HL-60 (cell line): ENCODE results near the gene HNRNPA2B1.
"Not testable (repeated sequence)": the region's sequence is repeated elsewhere in the genome, so short reads cannot be mapped to it uniquely, and the experiment has no call there.

Experiments used
- DNase-seq, 2 experiments: peaks; one replicate each; pipeline ENCODE4 v3.0.0-alpha.2; 2010 to 2020; ENCODE audit warnings: low read depth in 1 of 2, low spot score in 1 of 2
- H3K27ac ChIP-seq: fragments of 250-450 bp; sonication (Bioruptor Pico); replicated peaks from 2 replicates; pipeline ENCODE4 v1.5.1; 2020; ENCODE audit warnings: mild to moderate bottlenecking, moderate library complexity
- H3K27me3 ChIP-seq: fragments of 250-450 bp; sonication (Bioruptor Pico); 2 replicates; pipeline ENCODE4 v1.5.1; 2021; ENCODE audit warnings: mild to moderate bottlenecking, moderate library complexity; ENCODE audit not compliant: insufficient read depth, poor library complexity, severe bottlenecking
- H3K4me3 ChIP-seq: replicated peaks from 2 replicates; pipeline ENCODE4 v1.5.1; 2011; ENCODE audit warnings: mild to moderate bottlenecking, control low read depth, low read length; ENCODE audit not compliant: insufficient read depth
- CTCF ChIP-seq: IDR thresholded peaks from one replicate; pipeline ENCODE4 v1.5.1; 2011; ENCODE audit warnings: low read length, control low read depth, inconsistent platforms; ENCODE audit not compliant: insufficient read depth
- GABPA ChIP-seq: IDR thresholded peaks from 2 replicates; pipeline ENCODE4 v1.6.1; 2012; ENCODE audit warnings: low read depth
- POLR2AphosphoS5 ChIP-seq: IDR thresholded peaks from 2 replicates; pipeline ENCODE4 v1.6.1; 2012; ENCODE audit warnings: low read depth
- REST ChIP-seq: IDR thresholded peaks from 2 replicates; pipeline ENCODE4 v1.6.1; 2012; ENCODE audit warnings: low read depth; ENCODE audit not compliant: insufficient replicate concordance
- SPI1 ChIP-seq: IDR thresholded peaks from 2 replicates; pipeline ENCODE4 v1.6.1; 2012; ENCODE audit warnings: low read depth, mild to moderate bottlenecking, borderline replicate concordance

HNRNPA2B1 gene

GRCh38 chr7:26185131-26185843 is 15.3 kb downstream of the HNRNPA2B1 start:
- no peak overlapping the region for H3K27ac ChIP-seq
- no peaks in the 10 kb centered on the region for H3K27me3 ChIP-seq
- TF ChIP-seq CTCF, result no peak
- TF ChIP-seq GABPA, result no peak
- no peak for TF ChIP-seq SPI1
- no peak for TF ChIP-seq REST
- TF ChIP-seq POLR2AphosphoS5, result no peak
- no peak overlapping the region for H3K4me3 ChIP-seq
- DNase-seq, result no peak

GRCh38 chr7:26184281-26185101 is 16.1 kb downstream of the HNRNPA2B1 start:
- 0 out of 2 replicates have a peak, but pooled peaks have one; percentile 22 for TF ChIP-seq POLR2AphosphoS5
- H3K4me3 ChIP-seq, H3K27ac ChIP-seq, DNase-seq, H3K27me3 ChIP-seq: not testable (repeated sequence)

GRCh38 chr7:26183545-26184280 is 16.8 kb downstream of the HNRNPA2B1 start:
- H3K27me3 ChIP-seq, result no peaks in the 10 kb centered on the region
- no peak for TF ChIP-seq POLR2AphosphoS5
- no peak for TF ChIP-seq SPI1
- TF ChIP-seq GABPA, result no peak
- TF ChIP-seq REST, result no peak
- no peak for TF ChIP-seq CTCF
- H3K4me3 ChIP-seq, result no peak overlapping the region
- DNase-seq, result no peak
- H3K27ac ChIP-seq, result no peak overlapping the region

GRCh38 chr7:26182706-26183105 is 17.8 kb downstream of the HNRNPA2B1 start:
- Histone ChIP-seq H3K27ac (no peak overlapping the region), H3K4me3 (no peak overlapping the region), H3K27me3 (no peaks in the 10 kb centered on the region)
- no peak for DNase-seq
- TF ChIP-seq POLR2AphosphoS5 (peak; percentile 36; the same call in 1 of the 2 replicates), REST (no peak), CTCF (no peak), SPI1 (no peak), GABPA (no peak)
